OCI-LY1 (cell line): Measurements from ENCODE around the gene FAIM.

Source experiments
- CTCF ChIP-seq: fragments of 200-600 bp; sonication (generic), shearing (Covaris generic); IDR thresholded peaks from 2 replicates; pipeline ENCODE4 v1.5.1; 2017; ENCODE audit warnings: mild to moderate bottlenecking, antibody characterized with exemption, low read length, moderate library complexity, mixed read lengths
- EZH2 ChIP-seq: fragments of 200-600 bp; sonication (generic), shearing (Covaris generic); IDR thresholded peaks from 2 replicates; pipeline ENCODE4 v1.8.0; 2017; ENCODE audit warnings: borderline replicate concordance, mixed run types, mild to moderate bottlenecking, antibody characterized with exemption, low read length, moderate library complexity, mixed read lengths

DNA sequence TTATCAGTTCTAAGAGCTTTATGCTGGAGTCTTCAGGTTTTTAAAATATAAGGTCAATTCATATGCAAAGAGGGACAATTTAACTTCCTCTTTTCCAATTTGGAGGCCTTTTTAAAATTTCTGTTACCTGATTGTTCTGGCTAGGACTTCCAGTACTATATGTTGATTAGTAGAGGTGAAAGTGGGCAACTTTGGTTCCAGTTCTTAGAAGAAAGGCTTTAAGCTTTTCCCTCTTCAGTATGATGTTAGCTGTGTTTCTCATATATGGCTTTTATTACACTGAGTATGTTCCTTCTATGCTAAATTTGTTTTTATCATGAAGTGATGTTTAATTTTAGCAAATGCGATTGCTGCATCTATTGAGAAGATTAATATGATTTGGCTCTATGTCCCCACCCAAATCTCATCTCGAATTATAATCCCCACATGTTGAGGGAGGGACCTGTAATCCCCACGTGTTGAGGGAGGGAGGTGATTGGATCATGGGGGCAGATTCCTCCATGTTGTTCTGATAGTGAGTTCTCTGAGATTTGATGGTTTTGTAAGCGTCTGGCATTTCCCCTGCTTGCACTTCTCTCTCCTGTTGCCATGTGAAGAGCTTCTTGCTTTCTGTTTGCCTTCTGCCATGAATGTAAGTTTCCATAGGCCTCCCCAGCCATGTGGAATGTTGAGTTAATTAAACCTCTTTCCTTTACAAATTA is 33.8 kb downstream of the FAIM start:
- TF ChIP-seq CTCF (no peak), EZH2 (no peak)
